Right lung (tissue), 5 donors: ENCODE results near the gene CDC37. TPM values are rescaled to one million over a fixed set of nuclear protein-coding genes. Genes with fewer than 3 reads are reported as not detected.
"Not testable (repeated sequence)": the region's sequence is repeated elsewhere in the genome, so short reads cannot be mapped to it uniquely, and the experiment has no call there.

Source experiments
- DNase-seq, 2 donors: peaks; one replicate each; pipeline ENCODE4 v3.0.0-alpha.2; 2013
- polyA plus RNA-seq, 5 donors: library from polyadenylated mRNA; unstranded; fragments of 120-200 nt; gene quantifications; one replicate each; pipeline versions ENCODE4 v1.2.1 to v1.2.3, GENCODE V29; 2013; ENCODE audit warnings: inconsistent platforms in 1 of 5, low replicate concordance in 1 of 5; ENCODE audit not compliant: insufficient read length in 5 of 5, insufficient read depth in 1 of 5

The CDC37 gene
- polyA plus RNA-seq, 5 donors: 147 to 223 (median 164) TPM

DNA sequence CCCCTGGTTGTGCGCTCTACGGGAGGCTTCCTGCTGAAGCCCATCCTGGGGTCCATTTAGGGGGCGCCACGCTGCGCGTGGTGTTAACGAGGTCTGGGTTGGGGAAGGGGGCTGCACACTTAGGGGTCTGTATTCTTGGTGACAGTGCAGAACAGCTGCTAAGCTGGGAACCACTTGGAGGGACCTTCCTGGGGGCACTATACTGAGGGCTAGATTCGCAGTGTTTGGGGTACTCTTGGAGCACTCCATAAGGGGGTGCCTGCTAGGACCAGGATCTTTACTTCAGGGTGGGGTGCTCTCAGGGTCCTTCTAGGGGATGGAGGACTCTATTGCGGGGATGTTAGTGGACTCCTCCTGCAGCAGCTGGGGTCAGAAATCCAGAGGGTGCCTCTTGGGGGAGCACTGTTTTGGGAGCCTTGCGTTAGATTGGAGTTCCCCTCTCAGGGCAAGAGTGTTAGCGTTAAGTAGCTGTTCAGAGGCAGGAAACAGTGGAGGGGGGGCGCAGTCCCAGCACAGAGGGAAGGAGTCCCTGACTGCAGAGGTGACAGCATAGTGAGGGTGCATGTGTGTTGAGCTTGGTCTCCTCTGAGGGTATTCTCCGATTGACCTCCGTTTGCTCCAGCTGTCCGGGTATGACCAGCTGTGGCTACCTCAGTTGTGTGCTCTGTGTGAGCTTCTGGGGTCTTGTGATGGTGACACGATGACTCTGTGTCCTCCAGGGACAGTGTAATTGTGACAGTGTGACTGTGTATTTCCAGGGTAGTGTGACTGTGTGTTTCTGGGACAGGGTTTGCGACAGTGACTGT is 18.1 kb upstream of the CDC37 start:
- no peak for DNase-seq

DNA sequence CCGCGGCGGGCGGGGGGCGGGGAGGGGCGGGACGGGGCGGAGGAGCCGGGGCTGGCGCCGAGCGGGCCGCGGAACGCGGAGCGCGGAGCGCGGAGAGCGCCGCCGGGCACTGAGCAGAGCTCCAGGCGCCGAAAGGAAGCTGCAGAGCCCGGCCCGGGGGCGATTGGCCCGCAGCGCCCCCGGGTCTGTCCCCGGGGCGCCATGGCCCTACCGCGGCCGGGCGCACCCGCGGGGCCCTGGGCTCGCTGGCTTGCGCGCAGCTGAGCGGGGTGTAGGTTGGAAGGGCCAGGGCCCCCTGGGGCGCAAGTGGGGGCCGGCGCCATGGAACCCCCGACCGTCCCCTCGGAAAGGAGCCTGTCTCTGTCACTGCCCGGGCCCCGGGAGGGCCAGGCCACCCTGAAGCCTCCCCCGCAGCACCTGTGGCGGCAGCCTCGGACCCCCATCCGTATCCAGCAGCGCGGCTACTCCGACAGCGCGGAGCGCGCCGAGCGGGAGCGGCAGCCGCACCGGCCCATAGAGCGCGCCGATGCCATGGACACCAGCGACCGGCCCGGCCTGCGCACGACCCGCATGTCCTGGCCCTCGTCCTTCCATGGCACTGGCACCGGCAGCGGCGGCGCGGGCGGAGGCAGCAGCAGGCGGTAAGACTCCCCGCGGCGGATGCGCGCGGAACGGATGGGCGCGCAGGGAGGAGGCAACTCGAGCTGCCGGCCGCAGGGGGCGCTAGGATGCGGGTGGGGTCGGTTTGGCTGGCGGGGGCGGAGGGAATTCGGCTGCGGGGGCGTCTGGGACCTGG is 17.3 kb upstream of the CDC37 start, which contains the start of gene PDE4A:
Gene PDE4A (plus strand): TSS at position 95 of the 796 bp plus-strand sequence. CDS start 227 bp downstream, at position 322.
- DNase-seq: no peak

GRCh38 chr19:10419646-10420443 is 16.5 kb upstream of the CDC37 start:
- no peak for DNase-seq

GRCh38 chr19:10419200-10419645 is 15.9 kb upstream of the CDC37 start:
- no peak for DNase-seq

DNA sequence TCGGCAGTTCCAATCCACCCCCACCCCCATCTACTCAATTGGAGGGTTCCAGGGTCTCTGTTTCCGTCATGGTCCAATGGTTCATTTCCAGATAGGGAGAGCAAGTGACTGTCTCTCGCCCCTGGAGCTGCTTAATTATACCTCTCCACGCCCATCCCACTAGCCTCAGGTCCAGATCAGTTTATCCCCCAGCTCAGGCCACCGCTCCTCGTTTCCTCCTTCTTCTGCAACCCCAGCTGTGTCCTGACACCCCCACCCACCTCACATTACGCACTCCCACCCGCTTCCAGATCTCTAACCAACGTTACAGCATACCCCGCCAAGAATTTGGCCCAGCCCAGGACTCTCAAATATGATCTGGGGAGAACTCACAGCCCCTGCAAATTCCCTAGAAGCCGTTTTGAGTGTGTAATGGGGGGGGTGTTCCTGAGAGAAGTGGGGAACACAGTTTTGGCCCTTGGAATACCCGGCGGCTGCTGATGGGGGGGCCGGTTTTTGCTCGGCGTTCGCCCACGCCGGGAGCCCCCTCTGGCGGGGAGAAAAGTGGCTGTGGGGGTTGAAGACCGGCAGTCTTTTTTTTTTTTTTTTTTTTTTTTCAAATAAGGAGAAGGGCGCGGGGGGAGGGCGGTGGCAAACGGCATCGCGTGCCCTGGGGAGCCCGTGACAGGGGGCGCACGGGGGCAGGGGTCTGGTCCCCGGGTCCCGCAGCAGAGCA is 15.3 kb upstream of the CDC37 start:
- no peak for DNase-seq

GRCh38 chr19:10418235-10418484 is 14.8 kb upstream of the CDC37 start:
- DNase-seq: no peak

DNA sequence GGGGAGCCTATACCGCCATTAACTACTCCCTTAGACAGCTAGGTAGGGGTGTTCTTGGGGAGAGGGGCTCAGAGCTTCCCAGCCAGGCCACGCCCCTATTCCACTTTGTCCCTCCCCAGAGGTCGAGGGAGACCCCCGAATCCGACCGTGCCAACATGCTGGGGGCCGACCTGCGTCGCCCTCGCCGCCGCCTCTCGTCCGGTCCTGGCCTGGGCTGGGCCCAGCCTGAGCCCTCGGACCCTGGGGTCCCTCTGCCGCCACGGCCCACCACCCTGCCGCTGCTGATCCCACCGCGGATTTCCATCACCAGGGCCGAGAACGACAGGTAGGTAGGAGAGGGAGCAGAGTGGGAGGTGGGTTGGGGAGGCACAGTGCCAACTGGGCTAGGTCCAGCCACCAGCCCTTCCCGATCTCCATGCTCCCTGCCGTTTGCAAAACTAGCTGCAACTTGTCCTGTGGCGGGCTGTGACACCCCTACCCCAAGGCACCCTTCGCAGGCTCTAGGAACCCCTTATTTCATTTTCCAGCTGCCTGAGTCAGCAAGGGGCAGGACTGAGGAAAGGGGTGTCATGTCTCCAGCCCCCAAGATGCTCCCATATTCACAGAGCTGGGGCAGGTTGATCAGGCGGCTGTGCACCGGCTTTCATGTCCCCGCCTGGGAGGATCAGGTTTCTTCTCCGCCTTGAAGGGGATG is 14.3 kb upstream of the CDC37 start:
- DNase-seq: no peak

DNA sequence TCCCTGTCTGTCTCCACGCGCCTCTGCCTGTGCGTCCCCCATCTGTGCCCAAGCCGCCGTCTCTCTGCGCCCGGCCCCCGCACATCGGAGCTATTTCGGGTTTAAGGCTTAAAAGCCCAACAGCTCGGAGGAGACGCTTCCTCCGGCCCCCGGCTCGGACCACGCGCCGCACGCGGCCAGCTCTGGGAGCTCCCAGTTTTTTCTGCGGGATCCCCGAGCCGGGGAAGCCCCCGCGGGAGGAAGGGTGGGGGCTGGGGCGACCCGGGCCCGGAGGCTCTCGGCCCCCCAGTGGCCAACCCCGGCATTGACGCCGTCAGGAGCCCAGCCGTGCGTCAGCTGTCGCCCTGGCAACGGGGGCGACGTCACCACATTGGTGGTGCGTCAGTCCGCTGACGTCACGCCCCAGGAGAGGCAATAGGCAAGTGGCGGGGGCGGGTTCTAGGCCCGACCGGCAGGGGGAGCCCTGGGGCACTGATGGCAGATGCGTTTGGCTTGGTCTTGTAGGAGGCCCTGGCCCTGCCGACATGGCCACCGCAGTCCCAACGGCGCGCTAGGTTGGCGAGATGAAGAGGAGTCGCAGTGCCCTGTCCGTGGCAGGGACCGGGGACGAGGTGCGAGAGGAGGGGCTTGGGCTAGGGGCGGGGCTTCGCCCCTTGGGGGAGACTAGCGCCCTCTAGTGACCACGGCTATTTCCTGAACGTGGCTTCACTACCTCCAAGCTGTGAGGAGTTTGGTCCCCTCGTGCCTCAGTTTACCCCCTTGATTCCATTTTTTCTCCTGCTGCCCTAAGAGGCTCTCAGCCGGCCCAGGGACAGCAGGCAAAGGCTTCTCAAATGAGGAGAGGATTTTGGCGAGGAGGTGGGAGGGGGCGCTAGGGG is 13.3 kb upstream of the CDC37 start:
- DNase-seq: peak; percentile 63 to 66

DNA sequence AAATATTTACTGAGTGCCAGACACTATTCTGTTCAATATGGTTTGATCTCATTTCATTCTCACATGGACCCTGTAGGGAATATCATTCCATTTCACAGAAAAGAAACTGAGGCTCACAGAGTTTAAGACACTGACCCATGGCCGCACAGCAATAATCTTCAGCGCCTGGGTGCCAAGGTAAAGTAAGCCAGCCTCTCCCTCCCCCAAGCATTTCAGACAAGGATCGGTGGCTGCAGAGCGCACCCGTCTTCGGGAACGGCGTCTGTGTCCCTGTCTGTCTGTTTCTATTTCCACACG is 12.7 kb upstream of the CDC37 start:
- no peak for DNase-seq

DNA sequence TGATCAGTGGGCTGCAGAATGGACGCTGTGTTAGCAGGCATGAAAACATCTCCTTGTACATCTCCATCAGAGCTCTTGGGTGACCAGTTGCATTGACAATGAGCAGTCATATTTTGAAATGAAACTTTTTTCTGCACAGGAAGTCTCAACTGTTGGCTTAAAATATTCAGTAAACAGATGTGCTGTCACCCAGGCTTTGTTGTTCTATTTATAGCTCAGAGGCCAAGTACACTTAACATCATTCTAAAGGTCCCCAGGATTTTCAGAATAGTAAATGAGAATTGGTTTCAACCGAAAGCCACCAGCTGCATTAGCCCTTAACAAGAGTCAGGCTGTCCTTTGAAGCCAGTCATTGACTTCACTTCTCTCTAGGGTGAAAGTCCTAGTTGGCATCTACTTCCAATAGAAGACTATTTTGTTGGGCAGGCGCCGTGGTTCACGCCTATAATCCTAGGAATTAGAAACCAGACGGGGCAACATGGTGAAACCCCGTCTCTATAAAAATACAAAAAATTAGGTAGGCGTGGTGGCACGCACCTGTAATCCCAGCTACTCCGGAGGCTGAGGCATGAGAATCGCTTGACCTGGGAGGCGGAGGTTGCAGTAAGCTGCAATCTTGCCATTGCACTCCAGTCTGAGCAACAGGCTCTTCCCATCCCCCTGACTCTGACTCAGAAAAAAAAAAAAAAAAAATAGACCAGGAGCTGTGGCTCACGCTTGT is 9.1 kb upstream of the CDC37 start:
- DNase-seq: no peak

GRCh38 chr19:10411224-10411623 is 7.9 kb upstream of the CDC37 start:
- DNase-seq: not testable (repeated sequence)

DNA sequence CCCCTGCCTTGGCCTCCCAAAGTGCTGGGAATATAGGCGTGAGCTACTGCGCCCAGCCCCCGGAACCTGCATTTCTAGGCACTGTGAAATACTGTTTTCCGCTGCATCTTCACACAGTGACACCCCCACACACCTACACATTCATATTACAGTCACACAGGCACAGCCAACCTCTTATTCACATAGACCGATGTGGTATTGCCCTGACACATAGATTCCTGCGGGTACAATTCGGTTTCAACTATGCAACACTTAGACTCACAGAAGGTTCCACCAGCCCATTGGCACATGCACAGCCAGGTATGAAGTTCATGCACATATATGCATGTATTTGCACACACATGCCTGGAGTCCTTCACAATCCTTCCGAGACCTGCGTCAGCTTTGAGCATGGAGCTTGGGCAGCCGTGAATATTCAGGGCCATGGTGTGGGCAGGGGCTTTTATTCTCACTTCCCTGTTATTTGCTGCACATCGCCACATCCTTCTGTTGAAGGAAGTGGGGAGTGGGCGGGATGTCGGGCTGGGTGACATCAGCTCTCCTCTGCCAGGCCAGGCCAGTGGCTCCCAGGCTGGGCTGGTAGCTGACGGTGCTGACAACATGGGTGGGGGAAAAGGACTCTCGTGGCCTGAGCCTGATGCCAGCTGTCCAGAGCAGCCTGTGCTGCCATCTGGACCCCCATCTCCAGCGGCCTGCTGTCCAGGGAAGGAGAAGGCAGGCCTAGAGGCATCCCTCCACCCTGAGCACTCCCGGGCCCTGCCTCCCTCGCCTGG is 5.4 kb upstream of the CDC37 start:
- no peak for DNase-seq

DNA sequence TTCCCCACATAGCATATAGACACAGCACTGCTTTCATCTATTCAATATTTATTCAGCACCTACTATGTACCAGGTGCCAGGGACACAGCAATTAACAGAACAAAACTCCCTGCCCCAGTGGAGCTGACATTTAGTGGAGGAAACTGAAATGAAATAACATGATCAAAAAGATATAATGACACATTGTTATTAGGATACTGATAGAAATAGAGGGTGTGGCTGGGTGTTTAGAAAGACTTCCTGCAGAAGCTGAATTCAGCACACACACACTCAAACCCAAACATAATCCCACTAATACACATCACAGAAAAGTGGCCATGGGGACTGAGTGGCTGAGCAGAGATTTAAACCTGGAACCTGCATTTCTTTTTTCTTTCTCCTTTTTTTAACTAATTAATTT is 3.8 kb upstream of the CDC37 start:
- no peak for DNase-seq

DNA sequence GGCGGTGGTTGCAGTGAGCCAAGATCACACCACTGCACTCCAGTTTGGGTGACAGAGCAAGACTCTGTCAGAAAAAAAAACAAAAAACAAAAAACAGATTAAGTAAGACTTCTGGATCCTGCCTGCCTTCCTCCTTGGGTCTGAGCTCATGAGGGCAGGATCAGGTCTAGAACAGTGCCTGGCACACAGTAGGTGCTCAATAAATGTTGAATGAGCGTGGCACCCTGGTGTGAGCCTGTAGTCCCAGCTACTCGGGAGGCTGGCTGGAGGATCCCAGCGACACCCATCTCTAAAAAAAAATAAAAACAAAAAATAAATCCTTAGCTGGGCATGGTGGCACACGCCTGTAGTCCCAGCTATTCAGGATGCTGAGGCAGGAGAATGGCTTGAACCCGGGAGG is 2.8 kb upstream of the CDC37 start:
- DNase-seq: no peak

- no peak for DNase-seq
These were observed 1.8 kb upstream of the CDC37 start for GRCh38 chr19:10404888-10405820.

GRCh38 chr19:10402441-10403038 is 802 bp downstream of the CDC37 start:
- no peak for DNase-seq

GRCh38 chr19:10399878-10400277 is 3.5 kb downstream of the CDC37 start:
- no peak for DNase-seq
